ENCODE results near the gene ZKSCAN1.
A peak's percentile ranks its signal among the peaks of the same experiment; 100 is the strongest.
"Not testable (repeated sequence)": the region's sequence is repeated elsewhere in the genome, so short reads cannot be mapped to it uniquely, and the experiment has no call there.

ZKSCAN1 gene

DNA sequence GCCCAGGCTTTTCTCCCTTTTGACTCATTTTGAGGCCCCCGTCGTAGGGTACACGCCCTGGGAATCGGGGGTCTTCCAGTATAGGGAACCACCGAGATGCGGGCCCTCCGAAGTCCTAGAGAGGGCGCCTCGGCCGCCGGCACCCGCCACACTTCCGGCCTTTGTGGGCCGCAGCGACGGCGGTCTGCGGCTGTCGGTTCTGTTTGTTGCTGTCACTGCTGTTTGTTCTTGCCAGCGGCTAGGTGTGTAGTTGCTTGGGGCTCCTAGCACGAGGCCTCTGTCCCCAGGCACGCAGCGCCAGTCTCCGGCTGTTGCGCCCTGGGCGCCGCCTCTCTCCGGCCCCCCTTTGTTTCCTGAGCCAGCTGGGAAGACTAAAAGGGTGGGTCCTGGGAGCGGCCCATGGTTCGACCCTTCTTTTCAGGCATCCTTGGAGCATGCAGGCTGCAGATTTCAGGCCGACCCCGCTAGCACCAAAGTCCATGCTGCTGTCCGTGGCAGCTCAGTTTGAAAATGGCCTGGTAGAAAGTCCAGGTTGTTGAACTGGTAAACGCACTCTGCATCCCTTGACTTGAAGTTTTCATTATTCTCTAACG, 17.8 kb upstream of the ZKSCAN1 start:
- H3K36me3 ChIP-seq (ENCODE audit: control insufficient read depth, insufficient read depth, low read length) = no peaks in the 10 kb centered on the region
- no peaks in the 10 kb centered on the region for H3K9me3 ChIP-seq (ENCODE audit: control insufficient read depth, low read length)
- peak overlapping the region; percentile 22 for H3K4me3 ChIP-seq (ENCODE audit: insufficient read depth, low read depth, low read length, poor library complexity, severe bottlenecking)
- DNase-seq = peak; percentile 49 to 55 (median 53)
- peak overlapping the region; percentile 36 for H3K27ac ChIP-seq (ENCODE audit: insufficient read depth, low read length, poor library complexity, severe bottlenecking)
- no peaks in the 10 kb centered on the region for H3K27me3 ChIP-seq (replicated peaks; ENCODE audit: control insufficient read depth, insufficient read depth, low read length, poor library complexity, severe bottlenecking)
- peaks cover 13% of the 10 kb centered on the region for H3K4me1 ChIP-seq (ENCODE audit: control insufficient read depth, insufficient read depth, low read length, poor library complexity, severe bottlenecking)

DNA sequence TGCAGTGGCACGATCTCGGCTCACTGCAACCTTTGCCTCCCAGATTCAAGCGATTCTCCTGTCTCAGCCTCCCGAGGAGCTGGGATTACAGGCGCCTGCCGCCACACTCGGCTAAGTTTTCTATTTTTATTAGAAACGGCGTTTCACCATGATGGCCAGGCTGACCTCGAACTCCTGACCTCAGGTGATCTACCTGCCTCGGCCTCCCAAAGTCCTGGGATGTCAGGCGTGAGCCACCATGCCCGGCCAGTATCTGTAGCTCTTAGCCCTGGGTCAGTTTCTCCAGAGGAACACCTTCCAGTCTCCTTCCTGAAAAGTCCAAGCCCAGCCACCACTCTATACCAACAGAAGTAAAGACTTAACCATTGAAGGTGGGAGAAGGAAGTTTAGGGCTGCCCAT, 15.2 kb upstream of the ZKSCAN1 start:
- H3K9me3 ChIP-seq (ENCODE audit: control insufficient read depth, low read length) = no peaks in the 10 kb centered on the region
- no peak overlapping the region for H3K4me3 ChIP-seq (ENCODE audit: insufficient read depth, low read depth, low read length, poor library complexity, severe bottlenecking)
- no peak overlapping the region for H3K27ac ChIP-seq (ENCODE audit: insufficient read depth, low read length, poor library complexity, severe bottlenecking)
- peaks cover 13% of the 10 kb centered on the region for H3K4me1 ChIP-seq (ENCODE audit: control insufficient read depth, insufficient read depth, low read length, poor library complexity, severe bottlenecking)
- H3K36me3 ChIP-seq (ENCODE audit: control insufficient read depth, insufficient read depth, low read length) = no peaks in the 10 kb centered on the region
- DNase-seq = no peak
- H3K27me3 ChIP-seq (replicated peaks; ENCODE audit: control insufficient read depth, insufficient read depth, low read length, poor library complexity, severe bottlenecking) = no peaks in the 10 kb centered on the region

DNA sequence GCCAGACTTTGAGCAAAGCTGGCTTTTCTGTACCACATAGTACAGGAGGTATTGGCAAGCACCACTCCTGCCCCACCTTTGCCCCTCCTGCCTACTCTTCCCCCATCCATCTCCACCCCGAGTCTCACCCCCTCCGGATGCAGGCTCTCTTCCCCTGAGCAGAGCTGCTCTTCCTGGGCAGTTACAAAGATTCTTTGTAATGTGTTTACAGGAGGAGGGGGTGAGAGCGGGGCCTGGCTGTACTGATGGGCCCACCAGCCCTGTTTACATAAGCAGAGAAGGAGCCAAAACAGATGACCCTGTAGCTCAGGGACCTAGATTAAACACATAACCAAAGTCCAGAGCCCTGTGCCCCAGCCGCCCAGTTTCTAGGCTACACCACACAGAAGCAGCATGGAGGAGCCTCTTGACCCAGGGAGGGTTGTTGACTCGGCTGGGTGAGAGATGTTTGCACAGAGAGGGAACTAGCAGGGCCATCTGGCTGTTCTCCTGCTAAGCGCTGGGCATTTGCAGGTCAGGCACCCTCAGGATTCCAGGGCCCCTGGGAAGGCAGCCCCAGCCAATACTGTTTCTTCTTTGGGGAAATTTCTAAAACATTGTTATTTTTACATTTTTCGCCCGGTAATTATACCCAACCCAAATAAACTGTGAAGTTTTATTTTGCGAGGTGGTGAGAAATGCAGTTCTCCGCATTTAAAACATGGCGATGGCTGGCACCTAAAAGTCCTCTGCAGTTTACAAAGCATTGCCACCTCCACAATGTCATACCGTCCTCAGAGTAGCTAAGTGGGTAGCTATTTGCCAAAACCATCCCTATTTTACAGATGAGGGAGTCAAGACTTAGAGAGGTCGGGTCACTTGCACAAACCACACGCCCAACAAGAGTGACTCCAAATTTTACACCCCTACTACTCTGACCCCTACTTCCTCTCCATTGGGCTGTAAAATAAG, 11.4 kb upstream of the ZKSCAN1 start:
- H3K27me3 ChIP-seq (replicated peaks; ENCODE audit: control insufficient read depth, insufficient read depth, low read length, poor library complexity, severe bottlenecking) = no peaks in the 10 kb centered on the region
- no peaks in the 10 kb centered on the region for H3K36me3 ChIP-seq (ENCODE audit: control insufficient read depth, insufficient read depth, low read length)

DNA sequence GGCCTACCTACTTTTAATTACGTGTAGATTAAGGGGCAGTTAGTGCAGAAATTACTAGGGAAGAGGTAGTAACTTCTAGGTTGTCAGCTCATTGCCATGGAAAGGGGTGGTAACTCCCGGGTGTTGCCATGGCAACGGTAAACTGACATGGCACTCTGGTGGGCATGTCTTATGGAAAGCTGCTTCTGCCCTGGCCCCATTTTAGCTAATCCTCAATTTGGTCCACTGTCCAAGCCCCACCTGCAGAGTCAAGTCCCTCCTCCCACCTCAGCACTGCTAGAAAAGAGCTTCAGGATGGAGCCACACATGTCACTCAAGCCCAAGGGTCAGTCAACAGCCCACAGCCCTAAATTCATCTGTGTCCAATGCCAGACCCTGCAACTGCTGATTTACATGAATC, 7.5 kb upstream of the ZKSCAN1 start:
- no peaks in the 10 kb centered on the region for H3K9me3 ChIP-seq (ENCODE audit: control insufficient read depth, low read length)
- H3K36me3 ChIP-seq (ENCODE audit: control insufficient read depth, insufficient read depth, low read length) = no peaks in the 10 kb centered on the region
- no peaks in the 10 kb centered on the region for H3K4me1 ChIP-seq (ENCODE audit: control insufficient read depth, insufficient read depth, low read length, poor library complexity, severe bottlenecking)
- H3K27ac ChIP-seq (ENCODE audit: insufficient read depth, low read length, poor library complexity, severe bottlenecking) = no peak overlapping the region
- no peak overlapping the region for H3K4me3 ChIP-seq (ENCODE audit: insufficient read depth, low read depth, low read length, poor library complexity, severe bottlenecking)
- H3K27me3 ChIP-seq (replicated peaks; ENCODE audit: control insufficient read depth, insufficient read depth, low read length, poor library complexity, severe bottlenecking) = no peaks in the 10 kb centered on the region
- no peak for DNase-seq

More for the DNA sequence above, 11.4 kb upstream of the ZKSCAN1 start:
- Histone ChIP-seq H3K4me1 (ENCODE audit: control insufficient read depth, insufficient read depth, low read length, poor library complexity, severe bottlenecking) (no peaks in the 10 kb centered on the region), H3K9me3 (ENCODE audit: control insufficient read depth, low read length) (no peaks in the 10 kb centered on the region), H3K27ac (ENCODE audit: insufficient read depth, low read length, poor library complexity, severe bottlenecking) (no peak overlapping the region), H3K4me3 (ENCODE audit: insufficient read depth, low read depth, low read length, poor library complexity, severe bottlenecking) (no peak overlapping the region)
- DNase-seq = no peak

DNA sequence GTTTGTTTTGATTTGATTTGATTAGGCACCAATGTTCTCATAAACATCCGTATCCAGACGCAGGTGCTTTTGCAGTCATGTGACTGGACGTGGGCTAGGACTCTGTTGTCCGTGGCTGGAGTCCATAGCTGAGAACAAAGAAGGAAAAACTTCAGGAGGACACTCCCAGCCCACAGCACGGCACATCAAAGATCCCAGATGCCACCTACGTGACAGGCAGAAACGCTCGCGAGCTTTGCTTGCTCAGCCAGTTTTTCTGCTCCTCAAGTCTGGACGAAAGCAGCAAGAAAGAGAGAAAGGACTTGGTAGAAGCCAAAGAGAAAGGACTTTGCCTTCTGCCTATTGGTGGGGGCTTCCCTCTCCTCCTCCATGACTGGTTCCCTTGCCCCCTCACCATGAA, 6.9 kb upstream of the ZKSCAN1 start:
- H3K27me3 ChIP-seq (replicated peaks; ENCODE audit: control insufficient read depth, insufficient read depth, low read length, poor library complexity, severe bottlenecking) = no peaks in the 10 kb centered on the region
- no peak for DNase-seq
- H3K4me1 ChIP-seq (ENCODE audit: control insufficient read depth, insufficient read depth, low read length, poor library complexity, severe bottlenecking) = no peaks in the 10 kb centered on the region
- H3K9me3 ChIP-seq (ENCODE audit: control insufficient read depth, low read length) = no peaks in the 10 kb centered on the region
- no peak overlapping the region for H3K27ac ChIP-seq (ENCODE audit: insufficient read depth, low read length, poor library complexity, severe bottlenecking)
- no peak overlapping the region for H3K4me3 ChIP-seq (ENCODE audit: insufficient read depth, low read depth, low read length, poor library complexity, severe bottlenecking)
- H3K36me3 ChIP-seq (ENCODE audit: control insufficient read depth, insufficient read depth, low read length) = no peaks in the 10 kb centered on the region

DNA sequence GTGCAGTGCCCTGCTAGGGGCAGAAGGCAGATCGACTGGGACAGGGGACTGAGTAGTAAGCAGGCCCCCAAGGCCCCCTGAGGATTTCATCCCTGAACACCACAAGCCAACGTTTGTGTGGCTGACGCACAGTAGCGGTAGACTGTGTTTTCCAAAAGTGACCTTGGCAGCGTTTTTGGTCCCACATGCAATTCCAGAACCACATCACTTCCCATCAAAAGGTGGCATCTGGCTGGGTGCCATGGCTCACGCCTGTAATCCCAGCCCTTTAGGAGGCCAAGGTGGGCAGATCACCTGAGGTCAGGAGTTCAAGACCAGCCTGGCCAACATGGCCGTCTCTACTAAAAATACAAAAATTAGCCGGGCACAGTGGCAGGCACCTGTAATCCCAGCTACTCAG, 5.4 kb upstream of the ZKSCAN1 start:
- DNase-seq; H3K4me3 ChIP-seq (ENCODE audit: insufficient read depth, low read depth, low read length, poor library complexity, severe bottlenecking); H3K9me3 ChIP-seq (ENCODE audit: control insufficient read depth, low read length); H3K4me1 ChIP-seq (ENCODE audit: control insufficient read depth, insufficient read depth, low read length, poor library complexity, severe bottlenecking); H3K36me3 ChIP-seq (ENCODE audit: control insufficient read depth, insufficient read depth, low read length); H3K27me3 ChIP-seq (replicated peaks; ENCODE audit: control insufficient read depth, insufficient read depth, low read length, poor library complexity, severe bottlenecking); H3K27ac ChIP-seq (ENCODE audit: insufficient read depth, low read length, poor library complexity, severe bottlenecking): not testable (repeated sequence)

DNA sequence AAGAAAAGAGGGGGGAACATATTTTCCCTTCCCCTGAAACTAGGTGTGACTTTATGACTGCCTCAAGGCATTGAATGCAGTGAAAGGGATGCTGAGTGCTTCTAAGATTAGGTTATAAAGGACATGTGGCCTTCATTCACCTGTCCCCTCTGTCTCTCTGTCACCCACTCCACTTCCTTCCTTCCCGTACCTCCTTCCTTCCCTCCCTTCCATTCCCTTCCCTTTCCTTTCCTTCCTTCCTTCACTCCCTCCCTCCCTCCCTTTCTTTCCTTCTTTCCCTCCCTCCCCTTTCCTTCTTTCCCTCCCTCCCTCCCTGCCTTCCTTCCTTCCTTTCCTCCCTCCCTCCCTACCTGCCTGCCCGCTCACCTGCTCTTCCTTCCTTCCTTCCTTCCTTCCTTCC, 4.5 kb upstream of the ZKSCAN1 start:
- Histone ChIP-seq H3K36me3 (ENCODE audit: control insufficient read depth, insufficient read depth, low read length) (no peaks in the 10 kb centered on the region), H3K9me3 (ENCODE audit: control insufficient read depth, low read length) (no peaks in the 10 kb centered on the region), H3K4me3 (ENCODE audit: insufficient read depth, low read depth, low read length, poor library complexity, severe bottlenecking) (no peak overlapping the region), H3K27me3 (replicated peaks; ENCODE audit: control insufficient read depth, insufficient read depth, low read length, poor library complexity, severe bottlenecking) (no peaks in the 10 kb centered on the region), H3K27ac (ENCODE audit: insufficient read depth, low read length, poor library complexity, severe bottlenecking) (no peak overlapping the region), H3K4me1 (ENCODE audit: control insufficient read depth, insufficient read depth, low read length, poor library complexity, severe bottlenecking) (peaks cover 5% of the 10 kb centered on the region)
- no peak for DNase-seq

DNA sequence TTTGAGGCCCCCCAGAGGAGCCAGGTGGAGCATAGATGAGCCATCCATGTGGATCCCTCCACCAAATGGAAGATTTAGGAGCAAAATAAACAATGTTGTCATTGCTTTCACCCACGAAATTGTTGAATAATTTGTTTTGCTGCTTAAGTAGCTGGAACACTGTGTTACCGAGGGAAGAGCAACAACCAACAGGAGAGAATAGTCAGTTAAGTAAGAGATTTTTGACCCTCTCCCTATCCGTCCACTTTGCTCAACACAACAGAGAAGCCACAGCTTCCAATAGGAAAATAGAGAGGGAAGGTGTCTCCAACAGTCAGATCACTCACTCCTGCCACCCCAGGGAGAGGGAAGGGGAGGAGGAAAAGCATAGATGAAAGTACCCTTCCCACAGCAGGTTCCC, 3.9 kb upstream of the ZKSCAN1 start:
- Histone ChIP-seq H3K4me3 (ENCODE audit: insufficient read depth, low read depth, low read length, poor library complexity, severe bottlenecking) (no peak overlapping the region), H3K9me3 (ENCODE audit: control insufficient read depth, low read length) (no peaks in the 10 kb centered on the region), H3K27ac (ENCODE audit: insufficient read depth, low read length, poor library complexity, severe bottlenecking) (no peak overlapping the region), H3K36me3 (ENCODE audit: control insufficient read depth, insufficient read depth, low read length) (no peaks in the 10 kb centered on the region), H3K4me1 (ENCODE audit: control insufficient read depth, insufficient read depth, low read length, poor library complexity, severe bottlenecking) (peaks cover 5% of the 10 kb centered on the region), H3K27me3 (replicated peaks; ENCODE audit: control insufficient read depth, insufficient read depth, low read length, poor library complexity, severe bottlenecking) (no peaks in the 10 kb centered on the region)
- no peak for DNase-seq

DNA sequence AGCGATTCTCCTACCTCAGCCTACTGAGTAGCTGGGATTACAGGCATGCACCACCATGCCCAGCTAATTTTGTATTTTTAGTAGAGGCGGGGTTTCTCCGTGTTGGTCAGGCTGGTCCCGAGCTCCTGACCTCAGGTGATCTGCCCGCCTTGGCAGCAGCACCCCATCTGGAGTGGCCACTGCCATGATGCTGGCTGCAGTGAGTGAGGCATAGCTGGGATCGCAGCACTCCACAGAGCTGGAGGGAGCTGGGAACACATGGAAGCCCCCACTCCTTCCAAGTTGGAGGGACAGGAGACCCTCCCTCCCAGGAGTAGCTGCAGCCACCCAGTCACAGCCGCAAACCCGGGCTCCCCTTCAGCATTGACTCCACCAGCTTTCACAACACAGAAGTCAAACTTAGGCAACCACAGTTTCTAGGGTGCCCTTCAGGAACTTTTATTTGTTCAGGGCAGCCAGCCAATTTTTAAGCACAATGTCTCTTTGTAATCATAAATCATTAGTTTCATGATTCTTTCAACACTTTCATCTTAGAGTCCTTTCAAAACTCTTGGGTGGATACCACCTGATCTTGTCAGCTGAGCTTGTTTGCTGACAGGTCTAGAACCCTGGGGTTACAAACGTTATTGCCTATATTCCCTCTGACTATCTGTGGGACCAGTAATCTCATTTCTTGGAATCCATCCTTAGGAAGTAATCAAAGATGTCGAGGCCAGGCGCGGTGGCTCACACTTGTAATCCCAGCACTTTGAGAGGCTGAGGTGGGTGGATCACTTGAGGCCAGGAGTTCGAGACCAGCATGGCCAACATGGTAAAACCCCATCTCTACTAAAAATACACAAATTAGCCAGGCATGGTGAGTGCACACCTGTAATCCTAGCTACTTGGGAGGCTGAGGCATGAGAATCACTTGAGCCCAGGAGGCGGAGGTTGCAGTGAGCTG, 2.7 kb upstream of the ZKSCAN1 start:
- H3K27ac ChIP-seq (ENCODE audit: insufficient read depth, low read length, poor library complexity, severe bottlenecking); H3K36me3 ChIP-seq (ENCODE audit: control insufficient read depth, insufficient read depth, low read length); H3K4me3 ChIP-seq (ENCODE audit: insufficient read depth, low read depth, low read length, poor library complexity, severe bottlenecking); DNase-seq; H3K9me3 ChIP-seq (ENCODE audit: control insufficient read depth, low read length); H3K27me3 ChIP-seq (replicated peaks; ENCODE audit: control insufficient read depth, insufficient read depth, low read length, poor library complexity, severe bottlenecking): not testable (repeated sequence)
- peaks cover 14% of the 10 kb centered on the region for H3K4me1 ChIP-seq (ENCODE audit: control insufficient read depth, insufficient read depth, low read length, poor library complexity, severe bottlenecking)
